Ishikawa (cell line): ENCODE results near the gene MTPN.

Source experiments
- CEBPB ChIP-seq: IDR thresholded peaks from 2 replicates; pipeline ENCODE4 v1.6.1; 2012
- CREB1 ChIP-seq: IDR thresholded peaks from 2 replicates; pipeline ENCODE4 v1.6.1; 2012; ENCODE audit warnings: low read depth
- EGR1 ChIP-seq: IDR thresholded peaks from 2 replicates; pipeline ENCODE4 v1.6.1; 2012
- EP300 ChIP-seq: IDR thresholded peaks from 2 replicates; pipeline ENCODE4 v1.6.1; 2012; ENCODE audit warnings: borderline replicate concordance
- FOXM1 ChIP-seq: IDR thresholded peaks from 2 replicates; pipeline ENCODE4 v1.6.1; 2012; ENCODE audit warnings: low read depth, borderline replicate concordance
- NFIC ChIP-seq: IDR thresholded peaks from 2 replicates; pipeline ENCODE4 v1.6.1; 2012
- RAD21 ChIP-seq: IDR thresholded peaks from 2 replicates; pipeline ENCODE4 v1.6.1; 2012; ENCODE audit warnings: low read depth
- TAF1 ChIP-seq: IDR thresholded peaks from 2 replicates; pipeline ENCODE4 v1.6.1; 2012; ENCODE audit warnings: low read depth, mild to moderate bottlenecking
- TCF12 ChIP-seq: IDR thresholded peaks from 2 replicates; pipeline ENCODE4 v1.6.1; 2012; ENCODE audit warnings: low read depth
- TEAD4 ChIP-seq: IDR thresholded peaks from 2 replicates; pipeline ENCODE4 v1.6.1; 2012
- YY1 ChIP-seq: IDR thresholded peaks from 2 replicates; pipeline ENCODE4 v1.6.1; 2012; ENCODE audit warnings: low read depth
- ZBTB7A ChIP-seq: IDR thresholded peaks from 2 replicates; pipeline ENCODE4 v1.6.1; 2012; ENCODE audit warnings: low read depth
- TF ChIP-seq, protein P1 (sequence below): IDR thresholded peaks from 2 replicates; pipeline ENCODE4 v1.6.1; 2012; ENCODE audit warnings: low read depth, mild to moderate bottlenecking
- TF ChIP-seq, protein P2 (sequence below): IDR thresholded peaks from 2 replicates; pipeline ENCODE4 v1.6.1; 2012
- TF ChIP-seq, protein P3 (sequence below): IDR thresholded peaks from 2 replicates; pipeline ENCODE4 v1.6.1; 2012

The MTPN gene

DNA sequence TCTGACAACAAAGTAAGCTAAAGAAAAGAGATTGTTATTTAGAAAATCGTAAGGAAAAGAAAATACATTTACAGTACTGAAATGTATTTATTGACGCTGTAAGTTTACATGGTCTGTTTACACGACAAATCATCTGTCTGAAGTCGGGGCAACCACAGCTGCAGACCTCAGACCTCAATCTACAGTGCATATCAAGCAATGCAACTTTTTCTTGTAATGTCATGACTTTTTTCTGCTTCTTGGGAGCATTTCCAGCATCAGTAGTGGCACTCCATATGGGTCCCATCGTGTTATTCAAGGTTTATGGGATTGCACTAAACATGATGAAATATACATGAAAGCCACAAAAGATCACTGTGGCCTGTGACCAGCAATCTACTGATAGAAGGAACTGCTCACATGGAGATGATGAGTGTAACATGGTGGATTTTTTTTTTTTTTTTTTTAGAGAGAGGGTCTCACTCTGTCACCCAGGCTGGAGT is 77.1 kb downstream of the MTPN start:
- TF ChIP-seq FOXM1, result no peak
- TF ChIP-seq CEBPB, result no peak

DNA sequence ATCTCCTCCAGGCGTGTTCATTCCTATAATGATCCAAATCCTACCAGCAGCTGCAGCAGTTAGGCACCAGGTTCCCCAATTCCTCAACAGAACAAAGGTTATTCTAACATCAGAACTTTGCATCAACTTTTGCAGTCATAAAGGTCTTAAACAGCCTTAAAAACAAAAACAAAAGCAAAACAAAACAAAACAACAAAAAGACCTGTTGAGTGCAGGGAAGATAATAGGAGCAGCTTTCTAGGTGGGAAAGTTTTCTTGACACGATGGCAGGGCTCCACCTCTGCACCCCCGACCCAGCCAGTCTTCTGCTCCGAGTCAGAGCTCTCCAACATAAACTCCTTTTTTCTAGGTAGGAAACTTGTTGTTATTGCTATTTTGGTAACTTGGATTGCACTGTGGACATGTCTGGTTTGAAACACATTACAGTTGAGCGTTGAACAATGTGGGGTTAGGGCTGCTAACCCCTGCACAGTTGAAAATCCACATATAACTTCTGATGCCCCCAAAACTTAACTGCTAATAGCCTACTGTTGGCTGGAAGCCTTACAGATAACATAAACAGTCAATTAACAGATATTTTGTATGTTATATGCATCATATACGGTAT is 77.6 kb downstream of the MTPN start:
- TF ChIP-seq FOXM1 (no peak), ZBTB7A (no peak), EP300 (no peak), TEAD4 (no peak)
- TF ChIP-seq, protein P1, sequence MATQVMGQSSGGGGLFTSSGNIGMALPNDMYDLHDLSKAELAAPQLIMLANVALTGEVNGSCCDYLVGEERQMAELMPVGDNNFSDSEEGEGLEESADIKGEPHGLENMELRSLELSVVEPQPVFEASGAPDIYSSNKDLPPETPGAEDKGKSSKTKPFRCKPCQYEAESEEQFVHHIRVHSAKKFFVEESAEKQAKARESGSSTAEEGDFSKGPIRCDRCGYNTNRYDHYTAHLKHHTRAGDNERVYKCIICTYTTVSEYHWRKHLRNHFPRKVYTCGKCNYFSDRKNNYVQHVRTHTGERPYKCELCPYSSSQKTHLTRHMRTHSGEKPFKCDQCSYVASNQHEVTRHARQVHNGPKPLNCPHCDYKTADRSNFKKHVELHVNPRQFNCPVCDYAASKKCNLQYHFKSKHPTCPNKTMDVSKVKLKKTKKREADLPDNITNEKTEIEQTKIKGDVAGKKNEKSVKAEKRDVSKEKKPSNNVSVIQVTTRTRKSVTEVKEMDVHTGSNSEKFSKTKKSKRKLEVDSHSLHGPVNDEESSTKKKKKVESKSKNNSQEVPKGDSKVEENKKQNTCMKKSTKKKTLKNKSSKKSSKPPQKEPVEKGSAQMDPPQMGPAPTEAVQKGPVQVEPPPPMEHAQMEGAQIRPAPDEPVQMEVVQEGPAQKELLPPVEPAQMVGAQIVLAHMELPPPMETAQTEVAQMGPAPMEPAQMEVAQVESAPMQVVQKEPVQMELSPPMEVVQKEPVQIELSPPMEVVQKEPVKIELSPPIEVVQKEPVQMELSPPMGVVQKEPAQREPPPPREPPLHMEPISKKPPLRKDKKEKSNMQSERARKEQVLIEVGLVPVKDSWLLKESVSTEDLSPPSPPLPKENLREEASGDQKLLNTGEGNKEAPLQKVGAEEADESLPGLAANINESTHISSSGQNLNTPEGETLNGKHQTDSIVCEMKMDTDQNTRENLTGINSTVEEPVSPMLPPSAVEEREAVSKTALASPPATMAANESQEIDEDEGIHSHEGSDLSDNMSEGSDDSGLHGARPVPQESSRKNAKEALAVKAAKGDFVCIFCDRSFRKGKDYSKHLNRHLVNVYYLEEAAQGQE, result no peak
- TF ChIP-seq, protein P2, sequence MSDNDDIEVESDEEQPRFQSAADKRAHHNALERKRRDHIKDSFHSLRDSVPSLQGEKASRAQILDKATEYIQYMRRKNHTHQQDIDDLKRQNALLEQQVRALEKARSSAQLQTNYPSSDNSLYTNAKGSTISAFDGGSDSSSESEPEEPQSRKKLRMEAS, result no peak
- TF ChIP-seq, protein P3, sequence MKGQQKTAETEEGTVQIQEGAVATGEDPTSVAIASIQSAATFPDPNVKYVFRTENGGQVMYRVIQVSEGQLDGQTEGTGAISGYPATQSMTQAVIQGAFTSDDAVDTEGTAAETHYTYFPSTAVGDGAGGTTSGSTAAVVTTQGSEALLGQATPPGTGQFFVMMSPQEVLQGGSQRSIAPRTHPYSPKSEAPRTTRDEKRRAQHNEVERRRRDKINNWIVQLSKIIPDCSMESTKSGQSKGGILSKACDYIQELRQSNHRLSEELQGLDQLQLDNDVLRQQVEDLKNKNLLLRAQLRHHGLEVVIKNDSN, result no peak

DNA sequence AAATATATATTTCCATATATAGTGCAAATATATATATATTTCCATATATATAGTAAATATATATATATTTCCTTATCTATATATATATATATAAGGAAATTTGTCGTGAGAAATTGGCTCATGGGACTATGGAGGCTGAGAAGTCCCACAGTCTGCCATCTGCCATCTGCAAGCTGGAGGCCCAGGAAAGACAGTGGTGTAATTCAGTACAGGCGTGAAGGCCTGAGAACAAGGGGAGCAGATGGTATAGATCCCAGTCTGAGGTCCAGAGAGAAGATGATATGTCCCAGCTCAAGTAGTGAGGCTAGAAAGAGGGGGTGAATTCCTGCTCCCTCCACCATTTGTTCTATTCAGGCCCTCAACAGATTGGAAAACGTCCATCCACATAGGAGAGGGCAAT is 78.9 kb downstream of the MTPN start:
- TF ChIP-seq RAD21 (no peak), EGR1 (no peak), CREB1 (no peak), YY1 (no peak), TEAD4 (no peak), TCF12 (no peak), EP300 (no peak), FOXM1 (no peak), CEBPB (no peak), NFIC (no peak), TAF1 (no peak)
- TF ChIP-seq, protein P1, result no peak
- TF ChIP-seq, protein P3, result no peak
- TF ChIP-seq, protein P2, result no peak

DNA sequence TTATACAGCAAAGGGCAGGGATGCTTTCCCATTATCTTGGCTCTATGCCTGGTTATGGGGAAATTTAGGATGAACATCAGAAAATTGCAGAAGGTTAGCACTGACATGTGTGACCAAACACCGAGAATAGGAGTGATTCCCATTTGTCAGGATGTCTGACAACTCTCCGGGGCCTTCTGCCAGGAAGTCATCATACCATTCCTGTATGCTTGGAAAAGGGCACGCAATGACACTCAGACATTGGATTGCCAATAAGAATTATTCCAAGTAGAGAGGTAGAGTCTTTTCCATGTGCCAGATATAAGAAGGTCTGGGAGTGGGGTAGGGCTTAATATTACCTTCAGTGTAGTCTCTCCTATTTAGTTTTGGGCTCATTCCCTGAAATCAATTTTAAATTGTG is 82.3 kb downstream of the MTPN start:
- TF ChIP-seq EGR1 (no peak), CEBPB (no peak), YY1 (no peak), RAD21 (no peak)
- TF ChIP-seq, protein P3, result no peak
- TF ChIP-seq, protein P2, result no peak

DNA sequence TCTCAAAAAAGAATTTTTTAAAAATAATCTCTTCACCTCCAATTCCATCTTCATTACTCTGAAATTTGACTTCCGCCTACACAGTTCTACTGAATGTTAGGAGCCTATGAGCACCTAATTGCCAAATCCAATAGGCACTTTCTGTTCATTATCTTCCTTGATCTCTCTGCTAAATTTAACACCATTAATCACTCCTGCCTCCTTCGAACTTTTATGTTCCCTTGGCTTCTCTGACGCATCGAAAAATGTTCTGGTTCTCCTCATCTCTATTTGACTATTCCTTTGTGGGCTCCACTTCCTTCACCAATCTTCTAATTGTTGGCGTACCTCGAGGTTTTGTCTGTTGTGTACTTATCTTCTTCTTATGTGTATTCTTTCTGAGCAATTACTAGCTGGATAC is 87.3 kb downstream of the MTPN start:
- TF ChIP-seq, protein P1, result no peak
- TF ChIP-seq ZBTB7A (no peak), CREB1 (no peak), TCF12 (no peak), NFIC (no peak), EGR1 (no peak)
- TF ChIP-seq, protein P3, result no peak
- TF ChIP-seq, protein P2, result no peak
